ENCODE data around the gene NR0B2.
"Not testable (repeated sequence)": the region's sequence is repeated elsewhere in the genome, so short reads cannot be mapped to it uniquely, and the experiment has no call there.

NR0B2 gene, protein sequence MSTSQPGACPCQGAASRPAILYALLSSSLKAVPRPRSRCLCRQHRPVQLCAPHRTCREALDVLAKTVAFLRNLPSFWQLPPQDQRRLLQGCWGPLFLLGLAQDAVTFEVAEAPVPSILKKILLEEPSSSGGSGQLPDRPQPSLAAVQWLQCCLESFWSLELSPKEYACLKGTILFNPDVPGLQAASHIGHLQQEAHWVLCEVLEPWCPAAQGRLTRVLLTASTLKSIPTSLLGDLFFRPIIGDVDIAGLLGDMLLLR

DNA sequence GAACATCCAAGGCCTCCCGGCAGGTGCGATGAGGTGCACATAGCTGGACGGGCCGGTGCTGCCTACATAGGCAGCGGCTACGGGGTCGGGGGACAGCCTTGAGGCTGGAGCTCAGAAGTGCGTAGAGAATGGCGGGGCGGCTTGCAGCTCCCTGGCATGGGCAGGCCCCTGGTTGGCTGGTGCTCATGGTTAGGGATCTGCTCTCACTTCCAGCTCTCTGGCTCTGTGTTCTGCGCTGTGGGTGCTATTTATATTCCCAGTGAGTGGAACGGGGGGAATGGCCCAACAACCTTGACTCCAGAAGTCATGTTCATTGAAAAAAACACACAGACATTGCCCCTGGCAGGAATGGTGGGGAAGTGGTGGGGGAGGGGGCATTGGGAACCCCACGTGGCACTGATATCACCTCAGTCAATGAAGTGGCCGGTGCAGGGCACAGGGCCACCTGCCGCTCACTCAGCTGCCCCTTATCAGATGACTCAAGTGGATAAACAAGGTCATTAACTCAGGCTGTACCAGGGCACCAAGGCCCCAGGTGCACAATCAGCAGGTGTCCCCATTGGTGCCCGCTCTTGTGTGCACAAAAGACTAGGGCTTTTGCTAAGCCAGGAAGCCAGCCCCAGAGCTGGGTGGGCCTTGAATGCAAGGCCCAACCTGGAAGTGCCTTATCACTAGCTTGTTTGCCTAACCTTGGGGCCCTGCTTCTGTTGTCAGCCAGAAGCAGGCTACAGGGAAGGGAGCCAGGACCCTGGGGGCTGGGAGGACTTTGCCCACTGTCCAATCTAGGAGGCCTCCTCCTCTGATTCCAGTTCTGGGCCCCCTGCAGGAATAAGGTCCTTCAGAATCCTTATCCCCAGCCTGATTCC is at the start of gene NR0B2:
Gene NR0B2 (minus strand): TSS at position 222 of the 866 bp plus-strand sequence. CDS start 35 bp downstream, at position 187.
- in situ Hi-C loops (cut with MboI; ENCODE audit: low sequenced_read_pairs), result no loop called here

DNA sequence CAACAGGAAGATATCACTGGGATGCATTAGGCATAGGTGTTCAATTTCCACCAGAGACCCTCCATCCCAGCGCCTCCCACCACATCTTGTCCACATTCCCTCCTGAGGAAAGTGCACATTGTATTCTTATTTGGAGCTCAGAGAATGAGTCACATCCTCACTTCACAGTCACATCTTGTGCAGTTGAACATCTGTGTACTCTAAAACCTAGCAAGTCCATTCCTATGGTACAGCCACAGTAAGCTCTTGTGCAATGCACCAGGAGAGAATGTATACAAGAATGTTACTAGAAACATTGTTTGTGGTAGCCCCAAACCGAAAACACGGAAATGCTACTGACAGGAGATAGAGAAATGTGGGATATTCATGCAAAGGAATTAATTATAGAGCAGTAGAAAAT is 48.1 kb upstream of the NR0B2 start:
- in situ Hi-C loops (cut with MboI; ENCODE audit: low sequenced_read_pairs), result no loop called here

DNA sequence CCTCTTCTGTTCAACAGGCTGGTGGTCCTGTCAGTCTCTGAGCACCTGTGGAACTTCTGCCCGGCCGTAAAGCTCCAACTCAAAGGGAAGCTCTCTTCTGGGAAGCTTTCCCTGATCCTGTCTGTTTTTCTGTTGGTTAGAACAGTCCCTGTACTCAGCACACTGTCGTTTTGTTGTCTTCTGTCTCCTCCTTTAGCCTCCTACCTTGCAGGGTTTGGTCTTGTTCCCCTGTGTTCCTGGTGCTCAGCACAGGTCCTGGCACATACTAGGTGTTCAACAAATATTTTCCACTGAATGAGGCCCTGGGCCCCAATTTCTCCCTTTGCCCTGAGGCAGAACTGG is 46.8 kb upstream of the NR0B2 start:
- in situ Hi-C loops (cut with MboI; ENCODE audit: low sequenced_read_pairs), result no loop called here

DNA sequence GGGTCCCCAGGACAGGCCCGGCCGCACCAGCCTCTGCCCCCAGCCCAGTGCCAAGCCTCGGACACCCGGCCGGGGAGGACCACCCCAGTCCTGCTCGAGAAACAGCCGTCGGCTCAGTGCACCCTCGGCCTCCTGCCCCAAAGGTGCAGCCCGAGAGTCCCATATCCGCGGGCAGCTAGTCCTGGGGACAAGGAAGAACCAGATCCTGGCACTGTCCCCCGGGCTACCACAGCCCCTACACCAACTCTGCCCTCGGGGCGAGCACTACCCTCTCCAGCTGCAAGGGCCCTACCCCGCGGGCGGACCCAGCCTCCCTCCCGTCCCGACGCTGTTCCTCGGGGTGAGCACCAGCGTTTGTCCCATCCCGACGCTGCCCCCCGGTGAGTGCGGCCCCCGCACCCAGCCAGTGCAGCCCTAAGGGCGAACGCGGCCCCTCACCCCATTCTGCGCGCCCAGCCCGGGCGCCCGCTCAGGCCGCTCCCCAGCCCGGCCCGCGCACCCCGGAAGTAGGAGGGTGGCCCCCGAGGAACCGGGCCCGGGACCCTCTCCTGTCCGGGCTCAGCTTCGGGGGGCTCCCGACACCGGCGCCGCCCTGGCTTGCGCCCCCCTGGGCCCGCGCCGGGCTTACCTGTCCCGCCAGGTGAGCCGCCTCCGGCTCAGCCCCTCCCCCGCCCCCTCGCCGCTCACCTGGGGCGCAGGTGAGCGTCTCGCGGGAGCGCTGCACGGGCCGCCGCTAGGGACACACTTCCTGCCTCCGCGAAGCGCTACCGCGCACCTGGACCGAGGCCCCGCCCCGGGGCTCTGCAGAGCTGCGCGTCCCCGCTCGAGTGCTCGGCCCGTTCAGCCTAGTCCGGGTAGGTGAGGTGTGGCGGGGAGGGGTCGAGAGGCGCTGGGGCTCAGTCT is 46.2 kb upstream of the NR0B2 start, which contains the start of gene KDF1:
Gene KDF1 (minus strand): TSS at position 747 of the 903 bp plus-strand sequence. CDS start 8,088 bp downstream, outside the sequence.
- in situ Hi-C loops (cut with MboI; ENCODE audit: low sequenced_read_pairs), result no loop called here

DNA sequence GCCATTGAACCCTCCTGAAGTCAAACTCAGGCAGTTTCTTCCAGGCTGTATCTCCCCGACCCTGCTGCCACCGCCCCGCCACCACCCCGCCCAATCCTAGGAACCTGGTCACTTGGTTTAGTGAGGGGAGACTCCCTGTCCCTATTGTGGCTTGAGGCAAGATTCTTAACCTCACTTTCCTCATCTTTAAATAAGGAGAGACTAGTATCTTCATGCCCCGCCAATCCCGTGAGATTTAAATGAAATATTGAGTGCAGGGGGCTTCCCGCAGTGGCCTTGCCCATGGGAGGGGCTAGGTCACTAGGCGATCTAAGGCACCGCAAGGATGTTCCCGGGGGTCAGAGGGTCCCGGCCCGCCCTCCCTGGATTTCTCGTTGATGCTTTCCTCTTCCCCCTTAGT is 45.5 kb upstream of the NR0B2 start:
- in situ Hi-C loops (cut with MboI; ENCODE audit: low sequenced_read_pairs), result no loop called here

DNA sequence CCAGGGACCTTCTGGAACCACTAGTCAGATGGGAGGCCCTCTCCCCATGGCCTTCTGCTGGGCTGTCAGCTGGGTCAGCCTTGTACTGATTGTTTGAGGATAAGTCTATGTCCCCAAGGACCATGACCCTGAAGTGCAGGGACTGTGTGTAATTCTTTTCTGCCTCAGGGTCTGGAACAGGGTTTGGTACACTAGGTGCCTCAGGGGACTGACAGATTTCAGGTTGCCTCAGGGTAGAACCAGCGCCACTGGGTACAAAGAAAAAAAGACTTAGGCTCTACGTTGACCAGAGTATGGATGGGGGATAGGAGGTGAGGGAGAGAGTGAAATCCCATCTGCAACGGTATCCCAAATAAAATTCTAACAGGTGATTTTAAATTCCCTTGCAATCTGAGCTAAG is 43.5 kb upstream of the NR0B2 start:
- in situ Hi-C loops (cut with MboI; ENCODE audit: low sequenced_read_pairs), result no loop called here

DNA sequence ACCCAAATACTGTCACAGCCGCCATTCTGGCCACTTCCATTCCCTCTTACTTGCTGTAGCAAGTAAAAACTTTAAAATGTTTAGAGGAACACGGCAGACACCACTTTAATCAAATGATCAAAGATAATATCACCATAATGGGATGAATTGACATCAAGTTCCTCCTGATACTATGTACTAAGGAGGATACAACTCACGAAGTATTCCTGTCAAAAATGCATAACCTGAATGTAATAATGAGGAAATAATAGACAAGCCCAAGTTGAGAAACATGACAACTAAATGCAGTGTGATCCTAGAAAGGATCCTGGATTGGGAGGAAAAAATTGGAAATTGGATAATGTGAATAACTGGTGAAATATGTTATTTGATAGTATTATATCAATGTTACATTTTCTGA is 42.5 kb upstream of the NR0B2 start:
- in situ Hi-C loops (cut with MboI; ENCODE audit: low sequenced_read_pairs), result no loop called here

DNA sequence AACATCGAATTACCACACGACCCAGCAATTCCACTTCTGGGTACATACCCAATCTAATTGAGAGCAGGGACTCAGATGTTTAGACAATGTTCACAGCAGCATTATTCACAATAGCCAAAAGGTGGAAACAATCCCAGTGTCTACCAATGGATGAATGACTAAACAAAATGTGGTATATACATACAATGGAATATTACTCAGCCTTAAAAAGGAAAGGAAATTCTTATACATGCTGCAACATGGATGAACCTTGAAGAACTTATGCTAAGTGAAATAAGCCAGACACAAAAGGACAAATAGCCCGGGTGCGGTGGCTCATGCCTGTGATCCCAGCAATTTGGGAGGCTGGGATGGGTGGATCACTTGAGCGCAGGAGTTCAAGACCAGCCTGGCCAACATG is 39.6 kb upstream of the NR0B2 start:
- in situ Hi-C loops (cut with MboI; ENCODE audit: low sequenced_read_pairs), result no loop called here

DNA sequence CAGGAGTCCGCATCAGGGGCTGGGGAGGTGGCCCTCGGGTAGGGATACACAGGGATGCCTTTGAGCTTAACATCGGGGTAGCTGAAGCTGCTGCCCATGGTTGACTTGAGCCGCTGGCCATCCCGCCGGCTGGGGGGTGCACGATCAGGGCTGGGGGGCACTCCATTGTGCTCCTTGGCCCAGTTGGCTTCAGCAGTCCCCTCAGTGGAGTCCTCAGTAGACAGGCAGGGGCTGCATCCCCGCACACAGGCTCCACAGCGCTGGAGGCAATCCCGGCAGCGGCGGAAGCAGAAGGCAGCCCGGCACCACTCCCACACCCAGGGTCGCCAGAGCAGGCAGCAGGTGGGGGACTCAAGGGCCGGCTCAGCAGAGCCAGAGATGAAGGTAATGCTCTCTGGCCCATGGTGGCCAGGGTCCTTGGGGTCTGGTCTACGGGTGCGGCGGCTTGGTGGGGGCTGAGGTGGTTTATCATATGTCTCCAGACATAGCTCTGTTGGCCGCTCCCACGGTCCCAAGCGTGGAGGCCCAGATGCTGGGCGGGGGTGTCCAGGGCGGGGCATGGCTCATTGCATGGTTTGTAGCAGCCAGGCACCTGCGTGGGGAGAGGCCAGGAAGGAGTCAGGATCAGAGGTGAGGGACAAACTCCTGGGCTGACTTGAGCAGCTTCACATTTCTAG is 38.2 kb upstream of the NR0B2 start:
- in situ Hi-C loops (cut with MboI; ENCODE audit: low sequenced_read_pairs), result no loop called here

DNA sequence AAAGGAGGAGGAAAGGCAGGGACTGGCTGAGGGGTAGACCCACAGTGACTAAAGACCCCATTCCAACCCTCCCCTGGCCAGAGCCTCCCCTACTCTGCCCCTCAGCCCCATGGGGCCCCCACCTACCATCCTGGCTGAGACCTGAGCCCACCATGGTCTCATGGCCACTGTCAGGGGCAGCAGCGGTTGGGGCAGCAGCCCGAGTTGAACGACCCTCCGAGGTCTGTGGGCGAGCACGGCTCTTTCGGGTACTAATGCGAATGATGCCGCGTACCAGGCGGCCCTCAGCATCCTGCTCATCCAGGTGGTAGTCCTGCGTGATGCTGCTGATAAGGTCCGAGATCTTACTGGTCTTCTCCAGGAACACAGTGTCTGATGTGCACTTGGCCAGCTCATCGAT is 37.4 kb upstream of the NR0B2 start:
- in situ Hi-C loops (cut with MboI; ENCODE audit: low sequenced_read_pairs), result no loop called here

DNA sequence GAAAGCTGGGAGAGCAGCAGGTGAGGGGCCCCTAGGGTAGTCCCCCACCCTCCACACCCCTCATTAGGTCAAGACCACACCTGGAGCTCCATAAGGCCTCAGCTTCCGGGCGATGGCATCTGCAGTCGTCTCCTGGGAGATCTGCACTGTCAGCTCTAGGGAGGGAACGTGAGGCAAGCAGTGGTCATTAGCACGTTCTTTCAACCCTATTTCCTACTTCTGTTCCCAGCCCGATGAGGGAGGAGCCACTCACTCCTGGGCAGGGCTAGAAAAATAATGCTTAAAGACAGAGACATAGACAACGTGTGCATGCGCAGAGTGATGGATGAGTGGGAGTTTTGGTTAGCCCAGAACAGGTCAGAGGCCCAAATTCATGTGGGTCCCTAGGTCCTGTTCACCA is 36.8 kb upstream of the NR0B2 start:
- in situ Hi-C loops (cut with MboI; ENCODE audit: low sequenced_read_pairs), result no loop called here

DNA sequence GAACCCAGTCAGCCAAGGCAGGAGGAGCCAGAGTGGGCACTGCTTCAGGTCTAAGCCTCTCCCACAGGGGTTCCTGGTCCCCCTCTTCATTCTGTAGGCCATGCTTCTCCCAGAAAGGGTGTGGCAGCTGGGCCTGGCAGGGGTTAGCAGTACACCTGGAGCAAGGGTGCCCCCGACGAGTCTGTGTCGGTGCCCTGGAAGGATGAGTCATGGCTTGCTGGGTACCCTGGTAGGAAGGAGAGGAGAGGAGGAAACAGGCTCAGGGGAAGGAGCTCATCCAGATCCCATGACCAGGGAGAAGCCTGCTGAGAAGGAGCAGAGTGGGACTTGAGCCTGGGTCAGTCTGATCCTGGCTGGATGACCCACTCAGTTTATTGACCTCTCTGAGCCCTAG is 36.1 kb upstream of the NR0B2 start:
- in situ Hi-C loops (cut with MboI; ENCODE audit: low sequenced_read_pairs), result no loop called here

DNA sequence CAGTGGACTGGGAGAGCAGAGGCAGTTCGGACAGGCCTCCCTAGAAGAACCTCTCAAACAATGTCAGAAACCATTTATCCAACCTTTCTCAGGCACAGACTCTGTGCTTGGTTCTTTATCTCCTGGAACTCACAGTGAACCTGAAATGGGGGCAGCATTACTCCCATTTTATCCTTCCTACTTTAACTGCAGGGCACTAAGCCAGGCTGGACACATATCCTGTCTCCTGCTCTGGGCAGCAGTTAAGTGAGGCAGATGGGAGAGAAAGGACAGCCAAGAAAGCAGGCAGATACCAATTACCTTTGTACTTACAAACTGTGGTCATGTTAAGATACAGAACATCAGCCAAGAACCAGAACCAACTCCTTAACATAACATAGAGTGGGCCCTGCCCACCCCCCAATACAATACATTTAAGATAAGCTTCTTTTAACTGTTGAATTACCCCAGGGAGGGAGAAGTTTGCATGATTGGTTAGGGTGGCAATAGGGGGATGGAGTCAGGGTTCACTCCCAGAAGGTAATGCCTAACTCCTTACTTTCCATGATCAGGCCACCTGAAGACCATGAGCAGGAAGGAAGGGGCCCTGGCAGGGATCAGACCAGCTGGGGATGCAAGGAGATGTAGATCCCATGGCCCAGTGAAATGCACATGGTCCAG is 35.6 kb upstream of the NR0B2 start:
- in situ Hi-C loops (cut with MboI; ENCODE audit: low sequenced_read_pairs), result no loop called here

DNA sequence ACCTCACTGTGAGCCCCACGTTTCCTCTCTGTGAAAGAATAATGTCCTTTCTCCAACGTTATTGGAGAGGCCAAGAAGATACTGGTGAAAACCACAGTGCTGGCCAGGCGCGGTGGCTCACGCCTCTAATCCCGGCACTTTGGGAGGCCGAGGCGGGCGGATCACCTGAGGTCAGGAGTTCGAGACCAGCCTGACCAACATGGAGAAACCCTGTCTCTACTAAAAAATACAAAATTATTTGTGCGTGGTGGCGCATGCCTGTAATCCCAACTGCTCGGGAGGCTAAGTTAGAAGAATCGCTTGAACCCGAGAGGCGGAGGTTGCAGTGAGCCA is 34.9 kb upstream of the NR0B2 start:
- in situ Hi-C loops (cut with MboI; ENCODE audit: low sequenced_read_pairs), result not testable (repeated sequence)

DNA sequence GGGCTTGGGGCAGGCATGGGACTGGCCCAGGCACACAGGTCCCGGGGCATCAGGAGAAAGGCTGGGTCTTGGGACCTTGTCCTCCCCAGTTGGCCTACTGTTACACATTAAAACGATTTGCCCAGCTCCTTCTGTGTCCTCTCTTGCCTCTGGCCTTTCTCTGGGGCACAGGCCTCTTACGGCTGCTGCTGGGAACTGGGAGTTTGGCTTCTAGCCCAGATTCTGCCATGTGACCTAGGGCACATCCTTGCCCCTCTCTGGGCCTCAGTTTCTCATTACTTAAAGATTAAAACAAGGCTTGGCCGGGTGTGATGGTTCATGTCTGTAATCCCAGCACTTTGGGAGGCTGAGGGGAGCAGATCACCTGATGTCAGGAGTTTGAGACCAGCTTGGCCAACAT is 32.5 kb upstream of the NR0B2 start:
- in situ Hi-C loops (cut with MboI; ENCODE audit: low sequenced_read_pairs), result no loop called here

DNA sequence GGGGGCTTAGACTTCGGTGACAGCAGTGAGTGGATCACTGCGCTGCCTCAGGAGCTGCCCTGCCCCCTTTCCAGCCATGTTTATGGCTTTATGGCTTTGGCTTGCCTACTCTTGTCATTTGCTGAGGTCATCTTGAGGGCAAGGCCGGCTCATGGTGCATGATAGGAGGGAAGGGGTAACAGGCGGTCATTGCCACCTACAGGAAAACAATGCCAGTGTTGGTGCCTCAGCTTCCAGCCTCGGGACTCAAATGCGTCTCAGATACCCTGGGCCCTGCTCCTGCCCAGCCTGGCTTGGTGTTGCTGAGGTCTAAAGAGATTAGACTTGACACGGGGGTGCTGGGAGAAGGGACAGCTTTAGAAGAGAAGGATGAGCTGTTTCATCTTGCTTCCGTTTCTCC is 32.0 kb upstream of the NR0B2 start:
- in situ Hi-C loops (cut with MboI; ENCODE audit: low sequenced_read_pairs), result no loop called here

DNA sequence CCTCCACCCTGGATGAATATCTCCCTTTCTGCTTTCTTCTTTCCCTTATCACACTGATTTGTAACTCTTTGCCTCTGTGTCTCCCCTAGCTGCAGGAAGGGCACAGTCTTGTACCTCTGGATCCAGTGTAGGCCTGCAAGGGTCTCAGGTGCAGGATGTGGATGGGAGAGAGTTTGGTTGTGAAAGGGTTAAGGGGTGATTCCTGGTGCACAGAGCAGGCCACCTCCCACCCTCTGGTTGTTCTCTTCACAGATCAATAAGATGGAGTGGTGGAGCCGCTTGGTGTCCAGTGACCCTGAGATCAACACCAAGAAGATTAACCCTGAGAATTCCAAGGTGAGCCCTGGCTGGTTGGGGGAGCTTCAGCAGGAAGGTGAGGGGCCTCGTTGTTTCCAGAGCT is 31.4 kb upstream of the NR0B2 start:
- in situ Hi-C loops (cut with MboI; ENCODE audit: low sequenced_read_pairs), result no loop called here

DNA sequence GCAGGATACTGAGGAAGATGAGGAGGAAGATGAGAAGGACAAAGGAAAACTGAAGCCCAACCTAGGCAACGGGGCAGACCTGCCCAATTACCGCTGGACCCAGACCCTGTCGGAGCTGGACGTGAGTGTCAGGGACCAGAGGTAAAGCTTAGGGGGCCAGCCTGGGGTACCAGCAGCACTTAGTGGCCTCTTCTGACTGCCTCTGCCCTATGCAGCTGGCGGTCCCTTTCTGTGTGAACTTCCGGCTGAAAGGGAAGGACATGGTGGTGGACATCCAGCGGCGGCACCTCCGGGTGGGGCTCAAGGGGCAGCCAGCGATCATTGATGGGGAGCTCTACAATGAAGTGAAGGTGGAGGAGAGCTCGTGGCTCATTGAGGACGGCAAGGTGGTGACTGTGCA is 28.9 kb upstream of the NR0B2 start:
- in situ Hi-C loops (cut with MboI; ENCODE audit: low sequenced_read_pairs), result no loop called here

DNA sequence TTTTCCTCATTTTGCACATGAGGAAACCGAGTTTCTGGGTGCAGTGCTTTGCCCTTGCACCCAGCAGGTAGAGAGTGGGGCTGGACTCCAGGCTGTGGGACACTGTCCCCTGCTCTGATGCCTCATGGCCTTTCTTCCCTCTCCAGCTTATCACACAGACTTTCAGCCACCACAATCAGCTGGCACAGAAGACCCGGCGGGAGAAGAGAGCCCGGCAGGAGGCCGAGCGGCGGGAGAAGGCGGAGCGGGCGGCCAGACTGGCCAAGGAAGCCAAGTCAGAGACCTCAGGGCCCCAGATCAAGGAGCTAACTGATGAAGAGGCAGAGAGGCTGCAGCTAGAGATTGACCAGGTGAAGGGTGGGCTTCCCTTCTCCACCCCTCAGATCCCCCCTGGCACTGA is 27.5 kb upstream of the NR0B2 start:
- in situ Hi-C loops (cut with MboI; ENCODE audit: low sequenced_read_pairs), result no loop called here

DNA sequence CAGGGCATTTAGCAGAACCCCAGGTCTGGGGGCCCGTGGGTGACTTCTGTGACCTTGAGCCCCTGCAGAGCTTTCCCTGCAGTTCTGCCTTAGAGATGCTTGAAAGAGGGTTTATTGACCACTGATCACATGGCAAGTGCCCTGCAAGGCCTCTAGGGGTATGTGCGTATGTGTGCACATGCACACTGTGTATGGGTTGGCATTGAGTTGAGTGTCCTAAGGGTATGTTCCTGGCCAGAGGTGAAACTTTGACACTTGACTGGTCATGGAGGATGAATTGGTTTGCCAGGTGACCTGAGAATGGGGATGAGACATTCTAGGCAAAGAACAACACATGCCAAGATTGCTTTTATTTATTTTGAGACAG is 24.9 kb upstream of the NR0B2 start:
- in situ Hi-C loops (cut with MboI; ENCODE audit: low sequenced_read_pairs), result no loop called here
